Transverse colon (tissue), 4 donors: ENCODE data around the gene TVP23B. TPM values are rescaled to one million over a fixed set of nuclear protein-coding genes. Genes with fewer than 3 reads are reported as not detected.
"Not testable (repeated sequence)": the region's sequence is repeated elsewhere in the genome, so short reads cannot be mapped to it uniquely, and the experiment has no call there.

Experiments used
- DNase-seq: peaks from one replicate; pipeline ENCODE4 v3.0.0-alpha.2; 2019
- H3K27ac ChIP-seq, 4 donors: fragments of 200-600 bp; sonication (generic); 2 replicates each; pipeline ENCODE4 v1.5.1; 2016 to 2018; ENCODE audit warnings: inconsistent platforms in 4 of 4
- H3K27me3 ChIP-seq: fragments of 200-600 bp; sonication (generic); 2 replicates; pipeline ENCODE4 v1.5.1; 2017; ENCODE audit warnings: inconsistent platforms
- H3K36me3 ChIP-seq, 4 donors: fragments of 200-600 bp; sonication (generic); 2 replicates each; pipeline ENCODE4 v1.5.1; 2017 to 2019; ENCODE audit warnings: inconsistent platforms in 4 of 4
- H3K4me1 ChIP-seq, 4 donors: fragments of 200-600 bp; sonication (generic); 2 replicates each; pipeline ENCODE4 v1.5.1; 2017 to 2020; ENCODE audit warnings: inconsistent platforms in 4 of 4
- H3K4me3 ChIP-seq, 4 donors: fragments of 200-600 bp; sonication (generic); 1 replicate in 1 of 4; 2 replicates in 3 of 4; pipeline versions ENCODE4 v1.5.1 to v1.6.1; 2017 to 2019; ENCODE audit warnings: inconsistent platforms in 4 of 4
- H3K9me3 ChIP-seq, 2 donors: fragments of 200-600 bp; sonication (generic); 2 replicates each; pipeline ENCODE4 v1.5.1; 2017 to 2019; ENCODE audit warnings: inconsistent platforms in 2 of 2
- WGBS, 2 donors: methylation state at CpG; one replicate each; pipeline ENCODE4 v1.1.5; 2018; ENCODE audit warnings: low coverage in 1 of 2; 5-methylcytosine and 5-hydroxymethylcytosine counted together
- in situ Hi-C, 4 donors: fragments of 200-750 bp; cut with MboI; loops; one replicate each; pipeline versions ENCODE4 v1.15.0 to v1.15.1; 2017; ENCODE audit warnings: low sequenced_read_pairs in 3 of 4, low pct_ligation_motif_present in 1 of 4, low pct_unique_long_range_greater_than_20kb in 1 of 4
- intact Hi-C: fragments of 100-400 bp; cut with DNase I; formaldehyde crosslinking; loops from one replicate; pipeline ENCODE4 v1.15.1; 2023; ENCODE audit warnings: low total_unique reads
- total RNA-seq, 4 donors: library from RNA; depleted of rRNA; stranded (reverse); fragments of >200 nt; gene quantifications; one replicate each; pipeline ENCODE4 v1.1.0, GENCODE V29; 2016
- TF ChIP-seq, protein P1 (sequence below), 5 experiments: fragments of 200-600 bp in 3 of 5; fragments of 450-650 bp in 2 of 5; sonication (generic) in 3 of 5; IDR thresholded peaks; 1 replicate in 2 of 5; 2 replicates in 3 of 5; pipeline ENCODE4 v1.5.1; 2016 to 2017; ENCODE audit warnings: antibody characterized with exemption in 5 of 5, inconsistent platforms in 3 of 5, mild to moderate bottlenecking in 2 of 5, moderate library complexity in 1 of 5

TVP23B gene
- total RNA-seq, 4 donors from 2014 or later: 0.40 to 35.2 (median 19.9) TPM

- WGBS, 2 donors: 60 to 63% methylated on average over 1 to 4 of the region's 5 CpGs
- H3K9me3 ChIP-seq, in situ Hi-C loops, H3K27ac ChIP-seq, intact Hi-C loops, H3K27me3 ChIP-seq, H3K4me1 ChIP-seq, H3K4me3 ChIP-seq, H3K36me3 ChIP-seq: not testable (repeated sequence)
- DNase-seq: peak; percentile 39
Observed at GRCh38 chr17:18786890-18787289, 5.9 kb downstream of the TVP23B start.

DNA sequence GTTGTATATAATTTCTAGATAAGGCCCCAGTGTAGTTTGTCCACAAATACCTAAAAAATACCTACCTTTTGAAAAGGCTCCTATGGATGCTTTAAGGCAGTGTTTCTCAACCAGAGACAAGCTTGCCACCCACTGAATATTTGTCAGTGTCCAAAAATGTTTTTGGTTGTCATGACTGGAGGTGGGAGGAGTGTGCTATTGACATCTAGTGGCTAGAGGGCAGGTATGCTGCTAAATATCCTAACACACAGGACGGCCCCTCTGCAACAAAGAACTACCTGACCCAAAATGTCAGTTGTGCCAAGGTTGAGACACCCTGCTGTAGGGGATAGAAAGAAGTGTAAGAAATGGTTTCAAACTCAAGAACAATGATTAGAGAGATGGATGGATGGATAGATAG lies 10.4 kb downstream of the TVP23B start:
- intact Hi-C loops, H3K27ac ChIP-seq, H3K27me3 ChIP-seq, DNase-seq, H3K36me3 ChIP-seq, in situ Hi-C loops, H3K4me1 ChIP-seq, H3K4me3 ChIP-seq, H3K9me3 ChIP-seq: not testable (repeated sequence)
- WGBS, 2 donors: 63% methylated on average over 1 of the region's 1 CpG; no CpG with 5 or more reads in 1 of the 2 donors

DNA sequence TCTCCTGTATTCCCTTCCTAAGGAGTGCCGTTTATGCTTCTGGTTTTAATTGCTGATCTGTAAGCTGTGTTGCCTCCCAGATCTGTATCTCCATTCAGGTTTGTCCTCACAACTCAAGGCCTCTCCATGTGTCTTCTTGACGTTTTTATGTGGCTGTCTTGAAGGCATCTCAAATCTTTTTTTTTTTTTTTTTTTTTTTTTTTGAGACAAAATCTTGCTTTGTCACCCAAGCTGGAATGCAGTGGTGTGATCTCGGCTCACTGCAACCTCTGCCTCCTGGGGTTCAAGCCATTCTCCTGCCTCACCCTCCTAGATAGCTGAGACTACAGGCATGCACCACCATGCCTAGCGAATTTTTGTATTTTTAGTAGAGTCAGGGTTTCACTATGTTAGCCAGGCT lies 13.9 kb downstream of the TVP23B start:
- DNase-seq, H3K4me3 ChIP-seq, H3K4me1 ChIP-seq, H3K27ac ChIP-seq, H3K36me3 ChIP-seq, in situ Hi-C loops, intact Hi-C loops, H3K9me3 ChIP-seq, H3K27me3 ChIP-seq: not testable (repeated sequence)
- 60 to 66% methylated on average over 2 to 4 of the region's 4 CpGs for WGBS, 2 donors

DNA sequence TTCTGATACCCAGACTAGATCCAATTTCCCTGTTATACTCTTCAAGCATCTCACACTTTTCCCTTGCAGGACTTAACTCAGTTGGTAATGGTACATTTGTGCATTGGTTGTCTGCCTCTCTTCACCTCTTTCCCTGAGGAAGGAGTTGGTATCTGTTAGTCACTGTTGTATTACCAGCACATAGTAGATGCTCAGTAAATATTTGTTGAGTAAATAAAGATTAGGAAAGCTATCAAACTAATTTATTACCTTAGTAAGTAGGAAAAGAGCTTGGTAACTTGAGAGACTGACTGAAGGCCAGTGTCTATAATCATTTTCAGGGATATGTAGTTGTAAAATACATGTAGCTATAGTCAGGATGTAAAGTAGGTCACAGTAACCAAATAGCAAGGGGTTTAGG lies 15.9 kb downstream of the TVP23B start:
- H3K9me3 ChIP-seq, DNase-seq, H3K36me3 ChIP-seq, H3K4me3 ChIP-seq, H3K27ac ChIP-seq, in situ Hi-C loops, intact Hi-C loops, H3K4me1 ChIP-seq, H3K27me3 ChIP-seq: not testable (repeated sequence)

- H3K4me1 ChIP-seq, DNase-seq, H3K4me3 ChIP-seq, H3K9me3 ChIP-seq, in situ Hi-C loops, H3K27ac ChIP-seq, H3K27me3 ChIP-seq, H3K36me3 ChIP-seq, intact Hi-C loops: not testable (repeated sequence)
- WGBS, 2 donors: 67 to 86% methylated on average over 3 to 7 of the region's 7 CpGs
Observed at GRCh38 chr17:18803458-18804245, 22.7 kb downstream of the TVP23B start.

- intact Hi-C loops: not testable (repeated sequence)
Observed at GRCh38 chr17:18815924-18816323, 34.9 kb downstream of the TVP23B start.

DNA sequence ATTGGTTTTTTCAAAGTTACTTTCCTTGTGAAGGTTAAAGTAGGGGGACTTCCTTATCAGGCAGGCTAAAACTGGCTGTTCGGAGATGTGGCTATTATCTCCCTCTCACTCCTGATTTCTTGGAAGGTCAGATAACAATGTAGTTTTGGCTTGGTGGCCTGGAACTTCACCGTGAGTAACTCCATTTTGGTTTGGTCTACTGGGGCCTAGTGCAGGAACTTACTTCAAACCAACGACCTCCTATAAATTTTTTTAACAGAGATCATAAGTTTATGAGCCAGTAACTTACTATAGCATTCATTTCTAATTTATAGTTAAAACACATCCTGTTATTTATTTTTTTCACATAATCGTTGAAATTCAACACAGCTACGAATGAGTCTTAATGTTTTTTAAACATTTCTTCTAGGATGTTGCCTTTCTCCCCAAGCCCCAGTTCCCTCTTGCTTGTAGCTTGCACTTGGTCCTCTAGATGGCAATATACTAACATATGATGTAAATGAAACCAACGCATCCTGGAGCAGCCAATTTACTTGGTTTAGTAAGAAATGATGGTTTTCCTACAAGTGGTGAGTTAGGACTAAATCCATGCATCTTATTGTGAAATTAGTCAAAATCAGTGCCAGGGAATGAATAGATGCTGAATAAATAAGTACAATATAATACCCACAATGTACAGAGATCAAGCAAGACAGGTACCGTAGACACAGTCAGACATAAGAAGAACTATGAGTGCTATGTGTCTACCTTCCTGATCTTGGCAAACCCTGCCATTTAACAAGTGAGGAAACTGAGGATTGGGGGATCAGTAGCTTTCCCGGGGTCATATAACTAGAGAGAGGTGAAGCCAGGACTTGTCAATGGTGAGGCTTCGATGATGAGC lies 35.7 kb downstream of the TVP23B start:
- H3K4me3 ChIP-seq, H3K4me1 ChIP-seq, H3K27me3 ChIP-seq, H3K36me3 ChIP-seq, intact Hi-C loops, H3K9me3 ChIP-seq, H3K27ac ChIP-seq, in situ Hi-C loops: not testable (repeated sequence)
- WGBS, 2 donors: 25 to 50% methylated on average over 4 to 9 of the region's 9 CpGs
- DNase-seq: peak; percentile 13
- TF ChIP-seq, protein P1, sequence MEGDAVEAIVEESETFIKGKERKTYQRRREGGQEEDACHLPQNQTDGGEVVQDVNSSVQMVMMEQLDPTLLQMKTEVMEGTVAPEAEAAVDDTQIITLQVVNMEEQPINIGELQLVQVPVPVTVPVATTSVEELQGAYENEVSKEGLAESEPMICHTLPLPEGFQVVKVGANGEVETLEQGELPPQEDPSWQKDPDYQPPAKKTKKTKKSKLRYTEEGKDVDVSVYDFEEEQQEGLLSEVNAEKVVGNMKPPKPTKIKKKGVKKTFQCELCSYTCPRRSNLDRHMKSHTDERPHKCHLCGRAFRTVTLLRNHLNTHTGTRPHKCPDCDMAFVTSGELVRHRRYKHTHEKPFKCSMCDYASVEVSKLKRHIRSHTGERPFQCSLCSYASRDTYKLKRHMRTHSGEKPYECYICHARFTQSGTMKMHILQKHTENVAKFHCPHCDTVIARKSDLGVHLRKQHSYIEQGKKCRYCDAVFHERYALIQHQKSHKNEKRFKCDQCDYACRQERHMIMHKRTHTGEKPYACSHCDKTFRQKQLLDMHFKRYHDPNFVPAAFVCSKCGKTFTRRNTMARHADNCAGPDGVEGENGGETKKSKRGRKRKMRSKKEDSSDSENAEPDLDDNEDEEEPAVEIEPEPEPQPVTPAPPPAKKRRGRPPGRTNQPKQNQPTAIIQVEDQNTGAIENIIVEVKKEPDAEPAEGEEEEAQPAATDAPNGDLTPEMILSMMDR (IDR thresholded peaks at IDR 0.05): peak; percentile 48 to 68 (median 67)

More at GRCh38 chr17:18815924-18816323, 34.9 kb downstream of the TVP23B start:
- DNase-seq, in situ Hi-C loops, H3K36me3 ChIP-seq, H3K4me1 ChIP-seq, H3K27ac ChIP-seq, H3K4me3 ChIP-seq, H3K9me3 ChIP-seq, H3K27me3 ChIP-seq: not testable (repeated sequence)
- WGBS, 2 donors: 53 to 63% methylated on average over 3 of the region's 3 CpGs

- H3K4me3 ChIP-seq, H3K27ac ChIP-seq, H3K4me1 ChIP-seq, intact Hi-C loops, H3K36me3 ChIP-seq, H3K9me3 ChIP-seq, in situ Hi-C loops, H3K27me3 ChIP-seq, DNase-seq: not testable (repeated sequence)
- 74 to 83% methylated on average over 1 to 3 of the region's 3 CpGs for WGBS, 2 donors
Observed at GRCh38 chr17:18821430-18821829, 40.4 kb downstream of the TVP23B start.

DNA sequence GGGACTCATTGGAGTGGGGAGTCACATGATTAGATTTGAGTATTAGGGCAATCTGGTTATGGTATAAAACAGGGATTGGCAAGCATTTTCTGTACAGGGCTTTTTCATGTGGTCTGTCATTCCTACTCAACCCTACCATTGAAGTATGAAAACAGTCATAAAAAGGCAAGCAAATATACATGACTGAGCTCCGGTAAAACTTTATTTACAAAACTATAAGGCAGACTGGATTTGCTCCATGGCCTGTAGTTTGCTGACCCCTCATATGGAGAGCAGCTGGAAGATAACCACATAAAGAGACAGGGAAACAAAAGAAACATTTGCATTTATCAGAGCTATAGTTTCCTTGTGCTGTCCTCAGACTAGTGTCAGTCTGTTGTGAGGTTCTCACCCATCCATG lies 46.6 kb downstream of the TVP23B start:
- in situ Hi-C loops, DNase-seq, intact Hi-C loops, H3K36me3 ChIP-seq, H3K27ac ChIP-seq, H3K27me3 ChIP-seq, H3K9me3 ChIP-seq, H3K4me1 ChIP-seq, H3K4me3 ChIP-seq: not testable (repeated sequence)
- WGBS, 2 donors: no CpG with 5 or more reads among the region's 1 CpG
